HL-60 (cell line): ENCODE results near the gene HDGFL2.

Experiments
- DNase-seq, 2 experiments: peaks; one replicate each; pipeline ENCODE4 v3.0.0-alpha.2; 2010 to 2020; ENCODE audit warnings: low read depth in 1 of 2, low spot score in 1 of 2
- H3K27ac ChIP-seq: fragments of 250-450 bp; sonication (Bioruptor Pico); replicated peaks from 2 replicates; pipeline ENCODE4 v1.5.1; 2020; ENCODE audit warnings: mild to moderate bottlenecking, moderate library complexity
- H3K27me3 ChIP-seq: fragments of 250-450 bp; sonication (Bioruptor Pico); 2 replicates; pipeline ENCODE4 v1.5.1; 2021; ENCODE audit warnings: mild to moderate bottlenecking, moderate library complexity; ENCODE audit not compliant: insufficient read depth, poor library complexity, severe bottlenecking
- H3K4me3 ChIP-seq: replicated peaks from 2 replicates; pipeline ENCODE4 v1.5.1; 2011; ENCODE audit warnings: mild to moderate bottlenecking, control low read depth, low read length; ENCODE audit not compliant: insufficient read depth
- CTCF ChIP-seq: IDR thresholded peaks from one replicate; pipeline ENCODE4 v1.5.1; 2011; ENCODE audit warnings: low read length, control low read depth, inconsistent platforms; ENCODE audit not compliant: insufficient read depth
- GABPA ChIP-seq: IDR thresholded peaks from 2 replicates; pipeline ENCODE4 v1.6.1; 2012; ENCODE audit warnings: low read depth
- POLR2AphosphoS5 ChIP-seq: IDR thresholded peaks from 2 replicates; pipeline ENCODE4 v1.6.1; 2012; ENCODE audit warnings: low read depth
- REST ChIP-seq: IDR thresholded peaks from 2 replicates; pipeline ENCODE4 v1.6.1; 2012; ENCODE audit warnings: low read depth; ENCODE audit not compliant: insufficient replicate concordance
- SPI1 ChIP-seq: IDR thresholded peaks from 2 replicates; pipeline ENCODE4 v1.6.1; 2012; ENCODE audit warnings: low read depth, mild to moderate bottlenecking, borderline replicate concordance

Gene HDGFL2

GRCh38 chr19:4432918-4433506, 39.1 kb upstream of the HDGFL2 start:
- TF ChIP-seq SPI1: no peak
- no peak for TF ChIP-seq POLR2AphosphoS5
- TF ChIP-seq GABPA: no peak
- no peak for TF ChIP-seq CTCF
- TF ChIP-seq REST: no peak

GRCh38 chr19:4434391-4434790, 37.7 kb upstream of the HDGFL2 start:
- no peak for DNase-seq
- TF ChIP-seq REST: no peak
- TF ChIP-seq CTCF: no peak
- no peak for TF ChIP-seq POLR2AphosphoS5
- TF ChIP-seq SPI1: no peak
- no peak for TF ChIP-seq GABPA
- Histone ChIP-seq H3K4me3 (no peak overlapping the region), H3K27ac (no peak overlapping the region), H3K27me3 (no peaks in the 10 kb centered on the region)

More at GRCh38 chr19:4432918-4433506, 39.1 kb upstream of the HDGFL2 start:
- H3K27me3 ChIP-seq: no peaks in the 10 kb centered on the region
- no peak overlapping the region for H3K4me3 ChIP-seq
- no peak overlapping the region for H3K27ac ChIP-seq
- DNase-seq: no peak

GRCh38 chr19:4436231-4436630, 35.9 kb upstream of the HDGFL2 start:
- no peak for TF ChIP-seq GABPA
- TF ChIP-seq REST: no peak
- no peak for TF ChIP-seq CTCF
- TF ChIP-seq SPI1: no peak
- TF ChIP-seq POLR2AphosphoS5: no peak
- Histone ChIP-seq H3K27me3 (no peaks in the 10 kb centered on the region), H3K27ac (no peak overlapping the region), H3K4me3 (no peak overlapping the region)
- no peak for DNase-seq
